Measurements from ENCODE around the gene SVIL.
"Not testable (repeated sequence)": the region's sequence is repeated elsewhere in the genome, so short reads cannot be mapped to it uniquely, and the experiment has no call there.

SVIL gene

GRCh38 chr10:29448125-29448524 lies 186.6 kb downstream of the SVIL start:
- no peak for DNase-seq

- DNase-seq: no peak
These were observed 188.4 kb downstream of the SVIL start for GRCh38 chr10:29446327-29446726.

- DNase-seq: no peak
These were observed 190.8 kb downstream of the SVIL start for GRCh38 chr10:29443745-29444523.

- no peak for DNase-seq
These were observed 193.8 kb downstream of the SVIL start for GRCh38 chr10:29440981-29441380.

GRCh38 chr10:29439005-29439404 lies 195.8 kb downstream of the SVIL start:
- not testable (repeated sequence) for DNase-seq

- no peak for DNase-seq
These were observed 196.5 kb downstream of the SVIL start for GRCh38 chr10:29438271-29438670.

GRCh38 chr10:29437871-29438270 lies 196.9 kb downstream of the SVIL start:
- no peak for DNase-seq

GRCh38 chr10:29435809-29436501 lies 198.8 kb downstream of the SVIL start:
- no peak for DNase-seq

GRCh38 chr10:29434111-29434510 lies 200.7 kb downstream of the SVIL start:
- DNase-seq: no peak

- DNase-seq: no peak
These were observed 203.1 kb downstream of the SVIL start for GRCh38 chr10:29431711-29432110.

GRCh38 chr10:29430101-29430500 lies 204.7 kb downstream of the SVIL start:
- no peak for DNase-seq

- DNase-seq: no peak
These were observed 206.3 kb downstream of the SVIL start for GRCh38 chr10:29428486-29428885.

- DNase-seq: no peak
These were observed 207.1 kb downstream of the SVIL start for GRCh38 chr10:29427667-29428066.

- no peak for DNase-seq
These were observed 208.4 kb downstream of the SVIL start for GRCh38 chr10:29426420-29426819.

GRCh38 chr10:29424017-29424416 lies 210.8 kb downstream of the SVIL start:
- no peak for DNase-seq

- no peak for DNase-seq
These were observed 214.0 kb downstream of the SVIL start for GRCh38 chr10:29420744-29421143.

GRCh38 chr10:29417324-29417723 lies 217.4 kb downstream of the SVIL start:
- no peak for DNase-seq

GRCh38 chr10:29415876-29416275 lies 218.9 kb downstream of the SVIL start:
- no peak for DNase-seq

- no peak for DNase-seq
These were observed 220.3 kb downstream of the SVIL start for GRCh38 chr10:29414501-29414900.

GRCh38 chr10:29412485-29412884 lies 222.3 kb downstream of the SVIL start:
- DNase-seq: no peak

GRCh38 chr10:29411666-29412315 lies 223.0 kb downstream of the SVIL start:
- DNase-seq: no peak

- DNase-seq: peak; percentile 36
These were observed 225.3 kb downstream of the SVIL start for GRCh38 chr10:29409241-29410054.

- no peak for DNase-seq
These were observed 225.9 kb downstream of the SVIL start for GRCh38 chr10:29408847-29409240.

Measured in NCI-H2171 (cell line).